Hepatocyte (in vitro differentiated cells): ENCODE data around the gene DHX57. TPM values are rescaled to one million over a fixed set of nuclear protein-coding genes. Genes with fewer than 3 reads are reported as not detected.

ENCODE experiments used
- DNase-seq: peaks from one replicate; pipeline ENCODE4 v3.0.0-alpha.2; 2016; ENCODE audit warnings: low spot score
- H2AFZ ChIP-seq: fragments of 200-600 bp; sonication (generic); 2 replicates; pipeline ENCODE4 v1.6.0; 2016; ENCODE audit warnings: antibody characterized with exemption, mild to moderate bottlenecking
- H3K27ac ChIP-seq: fragments of 200-600 bp; sonication (generic); 2 replicates; pipeline ENCODE4 v1.5.1; 2016; ENCODE audit warnings: mild to moderate bottlenecking
- H3K27me3 ChIP-seq: fragments of 200-600 bp; sonication (generic); 2 replicates; pipeline ENCODE4 v1.6.1; 2016
- H3K36me3 ChIP-seq: fragments of 200-600 bp; sonication (generic); replicated peaks from 2 replicates; pipeline ENCODE4 v1.5.1; 2016; ENCODE audit warnings: low read depth; ENCODE audit not compliant: insufficient read depth
- H3K4me1 ChIP-seq: fragments of 200-600 bp; sonication (generic); 2 replicates; pipeline ENCODE4 v1.5.1; 2016; ENCODE audit warnings: mild to moderate bottlenecking, moderate library complexity; ENCODE audit not compliant: insufficient read depth
- H3K4me2 ChIP-seq: fragments of 200-600 bp; sonication (generic); 2 replicates; pipeline ENCODE4 v1.6.0; 2016
- H3K4me3 ChIP-seq: fragments of 200-600 bp; sonication (generic); 2 replicates; pipeline ENCODE4 v1.5.1; 2016; ENCODE audit warnings: mild to moderate bottlenecking
- H3K79me2 ChIP-seq: fragments of 200-600 bp; sonication (generic); 2 replicates; pipeline ENCODE4 v1.6.0; 2017; ENCODE audit warnings: mild to moderate bottlenecking
- H3K9me2 ChIP-seq: fragments of 200-600 bp; sonication (generic); replicated peaks from 2 replicates; pipeline ENCODE4 v1.6.0; 2017; ENCODE audit warnings: mild to moderate bottlenecking; ENCODE audit not compliant: insufficient read depth
- H3K9me3 ChIP-seq: fragments of 200-600 bp; sonication (generic); 2 replicates; pipeline ENCODE4 v1.5.1; 2016; ENCODE audit warnings: low read depth, mild to moderate bottlenecking
- H4K20me1 ChIP-seq: fragments of 200-600 bp; sonication (generic); 2 replicates; pipeline ENCODE4 v1.6.0; 2016; ENCODE audit warnings: mild to moderate bottlenecking; ENCODE audit not compliant: insufficient read depth, poor library complexity, severe bottlenecking
- EZH2 ChIP-seq: fragments of 200-600 bp; sonication (generic); IDR thresholded peaks from 2 replicates; pipeline ENCODE4 v1.6.1; 2016; ENCODE audit warnings: antibody characterized with exemption, mild to moderate bottlenecking, borderline replicate concordance
- EZH2phosphoT487 ChIP-seq: fragments of 200-600 bp; sonication (generic); IDR thresholded peaks from one replicate; pipeline ENCODE4 v1.6.1; 2018; ENCODE audit warnings: antibody characterized with exemption, mild to moderate bottlenecking, low read depth, moderate library complexity; ENCODE audit not compliant: unreplicated experiment, severe bottlenecking
- WGBS: methylation state at CpG from one replicate; pipeline ENCODE4 v1.1.6; 2016; ENCODE audit warnings: low lambda C conversion rate; ENCODE audit errors: missing lambda C conversion rate; 5-methylcytosine and 5-hydroxymethylcytosine counted together
- polyA plus RNA-seq: library from polyadenylated mRNA; unstranded; fragments of >200 nt; fragmentation: Nextera tagmentation; extraction: Ambion mirVana; gene quantifications from 2 replicates; pipeline ENCODE4 v1.2.1, GENCODE V29; 2016
- total RNA-seq: library from RNA; depleted of rRNA; stranded (reverse); fragments of >200 nt; gene quantifications from 2 replicates; pipeline ENCODE4 v1.2.3, GENCODE V29; 2014
- TF ChIP-seq, protein P1 (sequence below): fragments of 200-600 bp; sonication (generic); IDR thresholded peaks from 2 replicates; pipeline ENCODE4 v1.5.1; 2016; ENCODE audit warnings: antibody characterized with exemption, mild to moderate bottlenecking; ENCODE audit not compliant: poor library complexity

Gene DHX57
- total and polyA plus RNA-seq, 2 experiments from 2014 or later, result 7.0 to 19.4 TPM

DNA sequence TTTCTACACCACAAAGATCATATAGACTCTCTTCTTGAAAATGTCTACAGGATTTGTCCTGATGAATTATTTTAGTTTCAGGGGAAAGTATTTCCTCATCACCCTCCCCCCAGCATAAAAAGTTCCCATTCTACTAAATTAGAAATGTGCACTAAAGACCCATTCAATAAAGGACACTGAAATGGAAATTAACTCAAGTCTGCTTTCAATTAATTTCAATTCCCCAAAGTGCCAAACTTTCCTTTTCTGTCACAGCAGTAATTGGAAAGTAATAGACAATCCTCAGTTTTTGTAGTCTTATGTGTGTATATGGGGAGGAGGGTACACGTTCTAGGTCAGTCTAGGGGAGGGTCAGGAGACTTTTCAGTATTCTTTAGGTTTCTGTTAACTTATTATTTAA is 35.5 kb upstream of the DHX57 start:
- Histone ChIP-seq H3K27ac (no peak overlapping the region), H3K27me3 (no peaks in the 10 kb centered on the region)

DNA sequence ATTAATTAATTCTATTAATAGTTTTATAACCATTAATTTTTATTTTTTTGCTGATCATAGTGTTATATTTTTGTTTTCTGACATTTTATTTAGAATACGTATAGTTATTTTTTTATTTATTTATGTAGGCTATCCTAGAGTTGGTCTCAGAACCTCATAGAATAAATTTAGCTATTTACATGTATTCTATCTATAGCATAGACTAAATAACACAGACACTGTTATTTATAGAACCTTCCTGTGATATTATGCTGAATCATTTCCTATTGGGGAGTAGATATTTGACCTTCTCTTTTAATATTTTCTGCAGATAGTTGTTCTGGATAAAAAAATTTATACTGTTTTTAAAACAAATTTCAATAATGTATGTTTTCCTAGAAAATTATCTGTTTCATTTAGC is 34.1 kb upstream of the DHX57 start:
- Histone ChIP-seq H3K27ac (no peak overlapping the region), H3K4me3 (no peak overlapping the region), H3K4me1 (no peaks in the 10 kb centered on the region), H3K36me3 (no peaks in the 10 kb centered on the region), H3K9me2 (no peaks in the 10 kb centered on the region), H3K27me3 (no peaks in the 10 kb centered on the region), H3K79me2 (no peaks in the 10 kb centered on the region), H4K20me1 (no peaks in the 10 kb centered on the region), H2AFZ (no peak overlapping the region), H3K9me3 (no peaks in the 10 kb centered on the region), H3K4me2 (no peak overlapping the region)
- TF ChIP-seq, protein P1, sequence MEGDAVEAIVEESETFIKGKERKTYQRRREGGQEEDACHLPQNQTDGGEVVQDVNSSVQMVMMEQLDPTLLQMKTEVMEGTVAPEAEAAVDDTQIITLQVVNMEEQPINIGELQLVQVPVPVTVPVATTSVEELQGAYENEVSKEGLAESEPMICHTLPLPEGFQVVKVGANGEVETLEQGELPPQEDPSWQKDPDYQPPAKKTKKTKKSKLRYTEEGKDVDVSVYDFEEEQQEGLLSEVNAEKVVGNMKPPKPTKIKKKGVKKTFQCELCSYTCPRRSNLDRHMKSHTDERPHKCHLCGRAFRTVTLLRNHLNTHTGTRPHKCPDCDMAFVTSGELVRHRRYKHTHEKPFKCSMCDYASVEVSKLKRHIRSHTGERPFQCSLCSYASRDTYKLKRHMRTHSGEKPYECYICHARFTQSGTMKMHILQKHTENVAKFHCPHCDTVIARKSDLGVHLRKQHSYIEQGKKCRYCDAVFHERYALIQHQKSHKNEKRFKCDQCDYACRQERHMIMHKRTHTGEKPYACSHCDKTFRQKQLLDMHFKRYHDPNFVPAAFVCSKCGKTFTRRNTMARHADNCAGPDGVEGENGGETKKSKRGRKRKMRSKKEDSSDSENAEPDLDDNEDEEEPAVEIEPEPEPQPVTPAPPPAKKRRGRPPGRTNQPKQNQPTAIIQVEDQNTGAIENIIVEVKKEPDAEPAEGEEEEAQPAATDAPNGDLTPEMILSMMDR, result no peak
- TF ChIP-seq EZH2phosphoT487 (no peak), EZH2 (no peak)
- DNase-seq, result no peak
- WGBS, result 94% methylated on average over 1 of the region's 1 CpG

More for the DNA sequence above, 35.5 kb upstream of the DHX57 start:
- no peak for TF ChIP-seq EZH2phosphoT487
- no peak for TF ChIP-seq EZH2
- TF ChIP-seq, protein P1, result no peak
- Histone ChIP-seq H3K4me3 (no peak overlapping the region), H3K9me2 (no peaks in the 10 kb centered on the region), H3K79me2 (no peaks in the 10 kb centered on the region), H3K36me3 (no peaks in the 10 kb centered on the region), H3K4me1 (no peaks in the 10 kb centered on the region), H4K20me1 (no peaks in the 10 kb centered on the region), H3K9me3 (no peaks in the 10 kb centered on the region), H2AFZ (no peak overlapping the region), H3K4me2 (no peak overlapping the region)
- WGBS, result 92% methylated on average over 1 of the region's 1 CpG
- no peak for DNase-seq

DNA sequence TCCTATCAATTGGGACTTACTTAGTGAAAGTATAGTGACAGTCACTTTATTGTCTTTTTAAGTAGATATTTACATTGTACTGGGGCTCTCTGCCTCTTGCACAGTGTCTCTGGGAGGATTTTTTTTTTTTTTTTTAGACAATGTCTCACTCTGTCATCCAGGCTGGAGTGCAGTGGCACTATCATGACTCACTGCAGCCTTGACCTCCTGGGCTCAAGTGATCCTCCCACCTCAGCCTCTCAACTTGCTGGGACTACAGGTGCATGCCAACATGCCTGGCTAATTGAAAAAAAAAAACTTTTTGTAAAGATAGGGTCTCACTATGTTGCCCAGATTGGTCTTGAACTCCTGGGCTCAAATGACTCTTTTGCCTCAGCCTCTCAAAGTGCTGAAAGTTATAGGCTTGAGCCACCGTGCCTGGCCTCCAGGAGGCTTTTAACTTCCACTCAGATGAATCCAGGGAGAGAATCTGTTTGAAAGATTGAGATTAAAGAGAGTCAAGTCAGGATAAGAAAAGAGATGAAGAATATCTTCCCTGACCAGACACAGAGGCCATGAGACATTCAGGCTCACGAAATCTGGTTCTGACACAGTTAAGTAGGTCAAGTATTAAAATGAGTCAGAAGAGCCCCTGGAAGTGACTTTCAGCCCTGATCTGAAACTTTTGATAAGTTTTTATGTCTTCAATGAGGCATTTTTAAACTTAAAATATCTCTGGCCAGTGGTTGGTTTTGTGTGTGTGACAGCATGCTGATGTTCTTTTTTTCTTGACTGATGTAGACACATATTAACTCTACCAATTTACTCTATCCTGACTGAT is 32.2 kb upstream of the DHX57 start:
- TF ChIP-seq EZH2 (no peak), EZH2phosphoT487 (no peak)
- TF ChIP-seq, protein P1, result no peak
- DNase-seq, result no peak
- Histone ChIP-seq H3K4me1 (no peaks in the 10 kb centered on the region), H3K36me3 (no peaks in the 10 kb centered on the region), H3K9me3 (no peaks in the 10 kb centered on the region), H3K27ac (no peak overlapping the region), H3K27me3 (no peaks in the 10 kb centered on the region), H4K20me1 (no peaks in the 10 kb centered on the region), H3K9me2 (no peaks in the 10 kb centered on the region), H3K4me2 (no peak overlapping the region), H3K4me3 (no peak overlapping the region), H3K79me2 (no peaks in the 10 kb centered on the region), H2AFZ (no peak overlapping the region)
- 71% methylated on average over 2 of the region's 2 CpGs for WGBS
